ENCODE measurements around the gene PIEZO2.
A peak's percentile ranks its signal among the peaks of the same experiment; 100 is the strongest.

PIEZO2 gene

DNA sequence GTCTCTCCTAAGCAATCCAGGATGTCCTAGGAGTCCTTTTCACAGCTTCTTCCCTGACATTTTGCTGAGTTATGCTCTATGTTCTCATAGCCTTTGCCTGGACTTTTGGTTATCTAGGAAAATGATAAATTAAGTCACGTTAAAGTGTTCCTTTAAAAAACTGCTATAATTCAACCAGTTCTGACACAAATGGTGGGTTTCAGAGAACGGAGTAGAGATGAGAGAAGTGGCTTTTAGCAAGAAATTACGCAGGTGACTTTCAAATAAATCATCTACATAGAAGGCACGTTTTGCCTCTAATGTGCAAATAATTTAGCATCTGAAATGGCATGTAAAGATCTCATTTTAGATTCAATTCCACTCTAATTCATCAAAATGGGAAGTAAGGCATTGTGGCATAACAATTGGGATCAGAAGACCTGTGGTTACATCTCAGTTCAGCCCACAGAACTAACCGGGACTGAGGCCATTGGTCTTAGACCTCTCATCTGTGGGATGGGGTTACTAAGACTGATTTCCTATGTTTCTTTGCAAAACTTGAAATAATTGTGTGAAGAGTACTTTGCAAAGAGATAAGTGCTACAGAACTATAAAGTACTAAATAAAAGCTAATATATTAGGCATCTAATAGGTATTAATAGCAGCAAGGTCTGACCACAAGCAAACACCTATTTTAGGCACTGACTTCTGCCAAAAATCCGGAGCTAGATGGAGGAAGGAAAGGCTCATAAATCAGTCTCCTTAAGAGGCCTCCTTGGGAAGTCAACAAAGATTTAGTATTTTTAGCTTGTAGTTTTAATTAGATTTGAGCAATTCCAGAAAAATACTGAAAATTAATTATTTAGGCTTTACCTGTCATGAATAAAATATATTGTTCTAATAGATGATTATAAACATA, 211.4 kb downstream of the PIEZO2 start:
- Histone ChIP-seq H3K9me3 (ENCODE audit: control insufficient read depth, insufficient read depth, low read depth, low read length) (no peaks in the 10 kb centered on the region), H3K4me3 (ENCODE audit: low read depth, low read length) (no peak overlapping the region), H3K4me1 (ENCODE audit: control insufficient read depth, insufficient read depth, low read length) (no peaks in the 10 kb centered on the region), H3K27ac (ENCODE audit: extremely low read depth, low read depth, low read length) (no peak overlapping the region), H3K36me3 (ENCODE audit: control insufficient read depth in 2 of 2, insufficient read depth in 1 of 2, low read length in 2 of 2) (no peaks in the 10 kb centered on the region)
- TF ChIP-seq SCRT2 (tag by site-specific recombination; IDR thresholded peaks at IDR 0.05) = 0 out of 2 replicates have a peak, but pooled peaks have one; percentile 4
- no peak for TF ChIP-seq IKZF3 (tag by site-specific recombination; IDR thresholded peaks at IDR 0.05)
- no peak for TF ChIP-seq ZNF366 (tag by site-specific recombination; conservative IDR thresholded peaks at IDR 0.05)
- ChIA-PET POLR2A (no interaction called here), CTCF (interaction anchor here (1.0 kb wide), 1 partner anchor 103 kb away, joined by 3 read pairs; no protein-coding TSS in a partner anchor)

DNA sequence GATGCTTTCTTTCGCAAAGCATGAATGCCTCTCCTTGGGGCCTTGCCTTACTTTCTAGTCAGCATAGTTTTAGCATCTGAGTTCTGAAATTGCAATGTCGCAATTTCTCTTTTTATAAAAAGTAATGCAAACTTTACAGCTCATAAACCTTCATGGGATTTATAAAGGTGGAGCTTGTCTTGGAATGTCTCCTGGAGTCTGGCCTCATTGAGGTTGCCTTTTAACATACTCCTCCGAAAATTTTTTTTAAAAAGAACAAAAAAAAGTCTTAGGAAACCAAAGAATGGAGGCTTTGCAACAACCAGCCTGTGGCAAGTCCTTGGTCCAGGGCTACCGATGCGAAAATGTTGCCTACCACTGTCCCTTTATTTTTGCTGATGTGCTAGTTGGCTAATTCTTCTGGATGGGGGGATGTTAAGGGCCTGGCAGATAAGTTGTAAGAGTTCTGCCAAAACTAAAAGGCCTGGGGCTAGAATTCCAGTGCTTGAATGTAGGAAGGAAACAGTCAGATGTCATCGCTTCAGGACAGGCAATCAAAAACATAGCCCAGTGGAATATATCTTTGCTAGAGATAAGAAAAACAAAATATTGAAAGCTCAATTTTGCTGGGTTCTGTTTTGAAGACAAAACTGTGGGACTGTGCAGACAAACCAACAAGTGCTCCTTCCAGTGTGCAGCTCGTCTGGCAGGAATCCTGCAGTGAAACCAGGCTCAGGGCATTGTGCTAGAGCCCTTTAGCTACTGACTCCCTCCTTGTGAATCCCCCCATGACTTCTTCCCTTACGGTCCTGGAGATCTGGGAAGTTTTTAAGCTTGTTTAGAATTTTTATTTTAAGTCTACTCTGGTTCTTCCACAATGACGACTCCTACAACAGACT, 213.0 kb downstream of the PIEZO2 start:
- no peak for TF ChIP-seq OVOL3 (tag by site-specific recombination; IDR thresholded peaks at IDR 0.05)
- TF ChIP-seq SP3 (tag by site-specific recombination; IDR thresholded peaks at IDR 0.05) = no peak
- TF ChIP-seq MZF1 (tag by site-specific recombination; IDR thresholded peaks at IDR 0.05; ENCODE audit: borderline replicate concordance) = no peak
- TF ChIP-seq, protein P1, sequence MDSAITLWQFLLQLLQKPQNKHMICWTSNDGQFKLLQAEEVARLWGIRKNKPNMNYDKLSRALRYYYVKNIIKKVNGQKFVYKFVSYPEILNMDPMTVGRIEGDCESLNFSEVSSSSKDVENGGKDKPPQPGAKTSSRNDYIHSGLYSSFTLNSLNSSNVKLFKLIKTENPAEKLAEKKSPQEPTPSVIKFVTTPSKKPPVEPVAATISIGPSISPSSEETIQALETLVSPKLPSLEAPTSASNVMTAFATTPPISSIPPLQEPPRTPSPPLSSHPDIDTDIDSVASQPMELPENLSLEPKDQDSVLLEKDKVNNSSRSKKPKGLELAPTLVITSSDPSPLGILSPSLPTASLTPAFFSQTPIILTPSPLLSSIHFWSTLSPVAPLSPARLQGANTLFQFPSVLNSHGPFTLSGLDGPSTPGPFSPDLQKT (IDR thresholded peaks at IDR 0.05; ENCODE audit: borderline replicate concordance, low read depth, low read length) = no peak
- TF ChIP-seq ZNF776 (tag by site-specific recombination; IDR thresholded peaks at IDR 0.05; ENCODE audit: borderline replicate concordance) = no peak
- no peak for TF ChIP-seq ZNF214 (tag by site-specific recombination; IDR thresholded peaks at IDR 0.05; ENCODE audit: borderline replicate concordance)
- TF ChIP-seq ZNF404 (tag by site-specific recombination; IDR thresholded peaks at IDR 0.05) = no peak
- no peak for TF ChIP-seq ZNF174 (tag by site-specific recombination; IDR thresholded peaks at IDR 0.05)
- TF ChIP-seq ZFP69B (tag by site-specific recombination; IDR thresholded peaks at IDR 0.05) = no peak
- no peak for TF ChIP-seq KLF16 (tag by site-specific recombination; IDR thresholded peaks at IDR 0.05)
- no peak for TF ChIP-seq ZBTB1 (tag by site-specific recombination; IDR thresholded peaks at IDR 0.05)
- no peak for TF ChIP-seq SETDB1 (IDR thresholded peaks at IDR 0.05; ENCODE audit: insufficient read length, low read length)
- no peak for TF ChIP-seq ZNF10 (tag by site-specific recombination; IDR thresholded peaks at IDR 0.05)
- TF ChIP-seq BCL11A (tag by site-specific recombination; IDR thresholded peaks at IDR 0.05; ENCODE audit: low read depth) = no peak
- Histone ChIP-seq H3K27ac (ENCODE audit: extremely low read depth, low read depth, low read length) (no peak overlapping the region), H3K9me3 (ENCODE audit: control insufficient read depth, insufficient read depth, low read depth, low read length) (no peaks in the 10 kb centered on the region), H3K4me1 (ENCODE audit: control insufficient read depth, insufficient read depth, low read length) (no peaks in the 10 kb centered on the region), H3K4me3 (ENCODE audit: low read depth, low read length) (no peak overlapping the region), H3K36me3 (ENCODE audit: control insufficient read depth in 2 of 2, insufficient read depth in 1 of 2, low read length in 2 of 2) (no peaks in the 10 kb centered on the region)
- POLR2A ChIA-PET = no interaction called here
- CTCF ChIA-PET = interaction anchor here (0.5 to 1.0 kb wide), 5 partner anchors 25 to 617 kb away, joined by 3 to 5 read pairs (median 3); no protein-coding TSS in a partner anchor

DNA sequence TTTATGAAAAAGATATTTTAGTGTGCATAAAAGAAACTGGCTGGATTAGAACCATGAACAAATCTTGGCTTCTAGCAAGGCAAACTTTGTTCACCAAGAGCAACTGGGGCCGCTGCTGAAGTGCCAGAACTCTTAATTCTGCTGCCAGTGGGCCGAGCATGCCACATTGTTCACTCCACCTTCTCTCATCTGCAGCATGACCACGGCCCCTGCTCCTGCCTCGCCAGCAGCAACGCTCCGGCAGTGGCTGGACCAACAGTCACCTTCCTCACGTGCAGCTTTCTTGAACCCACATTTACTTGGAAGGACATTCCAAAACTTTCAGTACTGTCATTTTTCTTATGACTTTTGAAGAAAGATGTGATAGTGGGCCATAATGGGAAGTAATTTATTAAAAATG, 213.8 kb downstream of the PIEZO2 start:
- Histone ChIP-seq H3K27ac (ENCODE audit: extremely low read depth, low read depth, low read length) (no peak overlapping the region), H3K4me1 (ENCODE audit: control insufficient read depth, insufficient read depth, low read length) (no peaks in the 10 kb centered on the region), H3K36me3 (ENCODE audit: control insufficient read depth in 2 of 2, insufficient read depth in 1 of 2, low read length in 2 of 2) (no peaks in the 10 kb centered on the region), H3K4me3 (ENCODE audit: low read depth, low read length) (no peak overlapping the region), H3K9me3 (ENCODE audit: control insufficient read depth, insufficient read depth, low read depth, low read length) (no peaks in the 10 kb centered on the region)
- POLR2A ChIA-PET = no interaction called here
- CTCF ChIA-PET = interaction anchor here (0.6 kb wide), 1 partner anchor 20 kb away, joined by 3 read pairs; no protein-coding TSS in a partner anchor
- no peak for TF ChIP-seq ZNF529 (tag by site-specific recombination; IDR thresholded peaks at IDR 0.05; ENCODE audit: insufficient replicate concordance)
- TF ChIP-seq ZBTB21 (tag by site-specific recombination; IDR thresholded peaks at IDR 0.05) = no peak
- no peak for TF ChIP-seq TCF7L2 (IDR thresholded peaks at IDR 0.05; ENCODE audit: borderline replicate concordance, low read depth, low read length)
- TF ChIP-seq ZNF10 (tag by site-specific recombination; IDR thresholded peaks at IDR 0.05) = no peak
- TF ChIP-seq ZNF292 (tag by site-specific recombination; IDR thresholded peaks at IDR 0.05; ENCODE audit: borderline replicate concordance, low read depth) = no peak
- no peak for TF ChIP-seq ZNF623 (tag by site-specific recombination; IDR thresholded peaks at IDR 0.05)
- TF ChIP-seq, protein P2, sequence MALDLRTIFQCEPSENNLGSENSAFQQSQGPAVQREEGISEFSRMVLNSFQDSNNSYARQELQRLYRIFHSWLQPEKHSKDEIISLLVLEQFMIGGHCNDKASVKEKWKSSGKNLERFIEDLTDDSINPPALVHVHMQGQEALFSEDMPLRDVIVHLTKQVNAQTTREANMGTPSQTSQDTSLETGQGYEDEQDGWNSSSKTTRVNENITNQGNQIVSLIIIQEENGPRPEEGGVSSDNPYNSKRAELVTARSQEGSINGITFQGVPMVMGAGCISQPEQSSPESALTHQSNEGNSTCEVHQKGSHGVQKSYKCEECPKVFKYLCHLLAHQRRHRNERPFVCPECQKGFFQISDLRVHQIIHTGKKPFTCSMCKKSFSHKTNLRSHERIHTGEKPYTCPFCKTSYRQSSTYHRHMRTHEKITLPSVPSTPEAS (tag by site-specific recombination; IDR thresholded peaks at IDR 0.05) = no peak
- TF ChIP-seq, protein P3, sequence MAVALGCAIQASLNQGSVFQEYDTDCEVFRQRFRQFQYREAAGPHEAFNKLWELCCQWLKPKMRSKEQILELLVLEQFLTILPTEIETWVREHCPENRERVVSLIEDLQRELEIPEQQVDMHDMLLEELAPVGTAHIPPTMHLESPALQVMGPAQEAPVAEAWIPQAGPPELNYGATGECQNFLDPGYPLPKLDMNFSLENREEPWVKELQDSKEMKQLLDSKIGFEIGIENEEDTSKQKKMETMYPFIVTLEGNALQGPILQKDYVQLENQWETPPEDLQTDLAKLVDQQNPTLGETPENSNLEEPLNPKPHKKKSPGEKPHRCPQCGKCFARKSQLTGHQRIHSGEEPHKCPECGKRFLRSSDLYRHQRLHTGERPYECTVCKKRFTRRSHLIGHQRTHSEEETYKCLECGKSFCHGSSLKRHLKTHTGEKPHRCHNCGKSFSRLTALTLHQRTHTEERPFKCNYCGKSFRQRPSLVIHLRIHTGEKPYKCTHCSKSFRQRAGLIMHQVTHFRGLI (tag by site-specific recombination; IDR thresholded peaks at IDR 0.05) = no peak
- TF ChIP-seq ZNF777 (tag by site-specific recombination; IDR thresholded peaks at IDR 0.05; ENCODE audit: borderline replicate concordance) = no peak
- no peak for TF ChIP-seq MEIS1 (CRISPR knock-in tag; IDR thresholded peaks at IDR 0.05; ENCODE audit: borderline replicate concordance)
- no peak for TF ChIP-seq ZNF548 (tag by site-specific recombination; IDR thresholded peaks at IDR 0.05)
